ENCODE results near the gene PSMD10.

DNA sequence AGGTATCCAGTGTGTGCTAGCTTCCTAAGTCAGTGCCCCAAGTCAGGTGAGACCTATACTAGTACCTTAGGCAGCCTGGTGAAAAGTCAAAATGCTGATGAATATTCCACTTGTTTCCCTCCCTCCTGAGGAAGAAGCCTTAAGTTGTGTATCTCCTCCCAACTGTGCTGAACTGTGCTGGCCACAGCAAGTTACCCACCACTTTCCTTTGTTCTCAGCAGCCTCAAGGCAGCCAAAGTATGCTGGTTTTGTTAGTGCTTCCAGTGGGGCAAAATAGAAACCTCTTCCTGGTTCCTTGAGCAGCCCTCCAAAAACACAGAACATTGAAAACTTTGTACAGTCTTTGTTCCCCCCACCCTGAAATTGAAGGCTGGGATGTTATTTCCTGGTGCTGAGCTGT, 14.1 kb upstream of the PSMD10 start:
- TF ChIP-seq POLR2AphosphoS5 (IDR thresholded peaks at IDR 0.05): no peak
- TF ChIP-seq, protein P1, sequence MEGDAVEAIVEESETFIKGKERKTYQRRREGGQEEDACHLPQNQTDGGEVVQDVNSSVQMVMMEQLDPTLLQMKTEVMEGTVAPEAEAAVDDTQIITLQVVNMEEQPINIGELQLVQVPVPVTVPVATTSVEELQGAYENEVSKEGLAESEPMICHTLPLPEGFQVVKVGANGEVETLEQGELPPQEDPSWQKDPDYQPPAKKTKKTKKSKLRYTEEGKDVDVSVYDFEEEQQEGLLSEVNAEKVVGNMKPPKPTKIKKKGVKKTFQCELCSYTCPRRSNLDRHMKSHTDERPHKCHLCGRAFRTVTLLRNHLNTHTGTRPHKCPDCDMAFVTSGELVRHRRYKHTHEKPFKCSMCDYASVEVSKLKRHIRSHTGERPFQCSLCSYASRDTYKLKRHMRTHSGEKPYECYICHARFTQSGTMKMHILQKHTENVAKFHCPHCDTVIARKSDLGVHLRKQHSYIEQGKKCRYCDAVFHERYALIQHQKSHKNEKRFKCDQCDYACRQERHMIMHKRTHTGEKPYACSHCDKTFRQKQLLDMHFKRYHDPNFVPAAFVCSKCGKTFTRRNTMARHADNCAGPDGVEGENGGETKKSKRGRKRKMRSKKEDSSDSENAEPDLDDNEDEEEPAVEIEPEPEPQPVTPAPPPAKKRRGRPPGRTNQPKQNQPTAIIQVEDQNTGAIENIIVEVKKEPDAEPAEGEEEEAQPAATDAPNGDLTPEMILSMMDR (IDR thresholded peaks at IDR 0.05): no peak

Measured in upper lobe of left lung (tissue), 4 donors.